Endometrial microvascular endothelial cells (primary cell): Measurements from ENCODE around the gene IL18R1. TPM values are rescaled to one million over a fixed set of nuclear protein-coding genes. Genes with fewer than 3 reads are reported as not detected.

Experiments
- in situ Hi-C: cut with HindIII; loops from 2 replicates; pipeline ENCODE4 v1.10.0; 2017; ENCODE audit warnings: low sequenced_read_pairs, low pct_unique_long_range_greater_than_20kb; ENCODE audit errors: inconsistent ontology term
- total RNA-seq: library from RNA; depleted of rRNA; stranded (reverse); fragments of >200 nt; gene quantifications from one replicate; pipeline ENCODE4 v1.2.3, GENCODE V29; 2015; ENCODE audit errors: inconsistent ontology term

The IL18R1 gene
- total RNA-seq, 1 donor from 2014 or later = 6.8 TPM

DNA sequence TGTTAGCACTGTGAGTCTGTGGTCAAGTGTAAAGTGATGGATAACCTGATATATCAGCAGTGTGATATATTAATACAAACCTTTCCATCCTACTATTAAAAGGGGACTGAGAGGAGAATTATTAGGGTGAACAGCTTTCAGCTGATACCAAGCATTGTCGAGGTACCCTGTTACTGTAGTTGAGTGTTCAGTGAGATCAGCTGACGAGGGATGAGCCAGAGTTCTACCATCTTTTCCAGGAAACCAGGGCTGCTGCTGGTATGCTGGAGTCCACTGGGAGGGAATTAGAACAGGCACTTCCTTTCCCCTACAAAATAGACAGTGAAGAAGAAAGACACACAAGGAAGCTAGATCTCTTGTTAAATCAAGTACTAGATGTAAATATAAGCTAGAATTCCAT, 67.8 kb downstream of the IL18R1 start:
- in situ Hi-C loops = no loop called here

DNA sequence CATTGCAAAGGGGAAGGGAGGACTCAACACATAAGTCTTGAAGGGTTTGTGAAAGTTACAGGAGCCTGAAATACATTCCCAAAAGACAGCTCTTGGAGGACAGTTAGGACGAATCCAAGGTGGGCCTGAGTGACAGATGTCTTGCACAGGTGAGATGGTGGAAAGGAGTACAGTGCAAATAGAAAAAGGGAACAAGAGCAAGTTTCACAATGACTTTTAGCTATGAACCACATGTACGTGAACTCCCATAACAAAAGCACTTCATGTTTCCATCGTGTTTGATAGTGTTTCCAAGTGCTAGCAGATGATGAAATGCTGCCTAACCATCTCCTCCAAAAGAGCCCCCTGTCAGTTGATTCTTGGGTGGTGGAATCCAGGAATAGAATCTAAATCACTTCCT, 69.2 kb downstream of the IL18R1 start:
- in situ Hi-C loops = no loop called here

DNA sequence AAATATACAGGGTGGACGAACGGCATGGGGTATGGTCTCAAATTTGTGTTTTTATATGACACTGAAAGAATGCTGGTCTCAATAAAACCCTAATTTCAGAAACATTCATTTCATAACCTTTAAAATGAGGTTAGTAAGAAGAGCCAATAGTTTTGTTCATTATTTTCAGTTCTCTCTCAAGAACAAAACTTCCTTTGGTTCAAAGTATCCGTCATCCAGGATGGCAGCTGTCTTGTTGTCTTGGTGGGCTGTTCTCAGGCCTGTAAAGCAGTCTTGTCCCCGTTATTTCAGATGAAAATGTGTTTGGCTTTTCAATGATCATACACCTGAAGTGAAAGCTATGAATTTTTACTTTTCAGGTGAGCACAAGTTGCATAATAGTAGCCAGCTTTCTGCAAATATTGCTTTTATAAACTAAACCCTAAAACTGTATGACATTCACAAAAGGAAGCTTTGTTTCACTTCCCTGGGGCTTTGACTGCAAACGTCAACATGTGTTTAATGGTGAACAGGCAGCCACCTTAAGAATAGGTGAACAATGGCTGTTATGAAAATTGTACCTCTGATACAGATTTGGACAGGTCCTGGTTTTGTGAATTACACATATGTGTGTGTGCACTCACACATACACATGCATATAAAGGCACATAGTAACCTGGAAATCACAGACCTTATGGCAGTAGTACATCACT, 70.0 kb downstream of the IL18R1 start:
- in situ Hi-C loops = no loop called here

DNA sequence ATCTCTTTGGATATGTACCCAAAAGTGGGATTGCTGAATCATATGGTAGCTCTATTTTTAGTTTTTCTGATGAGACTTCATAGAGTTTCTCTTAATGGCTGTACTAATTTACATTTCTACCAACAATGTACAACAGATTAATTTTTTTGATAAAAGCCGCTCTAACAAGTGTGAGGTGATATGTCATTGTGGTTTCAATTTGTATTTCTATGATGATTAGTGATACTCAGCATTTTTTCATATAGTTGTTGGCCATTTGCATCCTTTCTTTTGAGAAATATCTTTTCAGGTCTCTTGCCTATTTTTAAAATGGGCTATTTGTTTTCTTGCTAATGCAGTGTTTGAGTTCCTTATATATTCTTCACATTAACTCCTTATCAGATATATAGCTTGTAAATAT, 71.7 kb downstream of the IL18R1 start:
- in situ Hi-C loops = no loop called here

DNA sequence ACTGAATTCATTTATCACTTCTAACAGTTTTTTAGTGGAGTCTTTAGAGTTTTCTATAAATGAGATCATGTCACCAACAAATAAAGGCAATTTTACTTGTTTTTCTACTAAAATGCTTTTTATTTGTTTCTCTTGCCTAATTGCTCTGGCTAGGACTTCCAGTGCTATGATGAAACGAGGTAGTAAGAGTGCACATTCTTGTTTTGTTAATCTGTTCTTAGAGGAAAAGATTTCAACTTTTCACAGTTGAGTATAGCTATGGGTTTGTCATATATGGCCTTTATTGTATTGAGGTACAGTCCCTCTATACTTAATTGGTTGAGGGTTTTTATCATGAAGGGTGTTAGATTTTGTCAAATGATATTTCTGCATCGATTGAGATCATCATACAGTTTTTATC, 73.0 kb downstream of the IL18R1 start:
- in situ Hi-C loops = no loop called here

DNA sequence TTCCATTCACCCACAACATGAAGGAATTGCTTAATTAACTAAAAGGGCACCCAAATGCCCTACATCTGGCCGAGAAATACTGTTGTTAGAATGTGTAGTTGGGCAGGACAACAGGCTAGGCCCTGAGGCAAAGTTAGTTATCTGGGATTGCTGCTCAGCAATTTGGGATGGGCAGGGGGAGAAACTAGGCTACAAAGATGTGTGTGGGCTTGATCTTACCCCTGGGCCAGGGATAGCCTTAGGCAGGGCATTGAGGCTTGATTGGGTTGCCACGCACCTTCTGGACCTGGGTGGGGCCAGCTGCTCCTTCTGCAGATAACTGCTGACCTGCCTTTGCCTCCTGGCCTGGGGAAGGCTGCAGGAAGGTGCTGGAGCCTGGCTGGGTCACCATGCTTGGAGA, 76.8 kb downstream of the IL18R1 start:
- in situ Hi-C loops = no loop called here

DNA sequence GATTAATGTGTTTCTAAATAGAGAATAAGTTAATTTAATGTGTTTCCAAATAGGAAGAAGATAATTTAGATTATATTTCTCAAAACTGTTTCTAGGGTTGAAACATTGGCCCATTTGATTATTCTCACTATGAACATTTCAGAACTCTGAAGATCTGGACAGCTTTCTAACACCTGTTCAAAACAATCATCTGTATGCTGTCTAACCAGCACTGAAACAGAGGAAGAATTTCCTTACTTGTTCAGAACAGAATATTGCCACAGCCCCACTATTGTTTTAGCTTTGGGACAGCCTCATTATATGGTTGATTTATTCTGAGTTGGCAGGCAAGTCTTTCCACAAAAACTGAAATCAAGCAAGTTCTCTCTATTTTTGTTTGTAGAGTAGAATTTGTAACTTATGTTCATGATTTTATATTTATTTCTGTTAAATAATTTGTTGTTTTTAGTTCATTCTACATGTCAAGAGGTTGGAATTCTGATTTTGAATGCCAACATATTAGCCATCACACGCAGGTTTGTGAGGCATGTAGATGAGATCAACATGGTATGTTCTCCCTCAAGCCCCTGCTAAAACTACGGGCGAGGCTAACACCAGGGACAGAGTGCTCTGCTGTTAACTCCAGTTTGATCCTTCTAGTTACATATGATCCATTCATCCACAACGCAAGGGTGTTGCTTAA, 78.5 kb downstream of the IL18R1 start:
- in situ Hi-C loops = no loop called here

DNA sequence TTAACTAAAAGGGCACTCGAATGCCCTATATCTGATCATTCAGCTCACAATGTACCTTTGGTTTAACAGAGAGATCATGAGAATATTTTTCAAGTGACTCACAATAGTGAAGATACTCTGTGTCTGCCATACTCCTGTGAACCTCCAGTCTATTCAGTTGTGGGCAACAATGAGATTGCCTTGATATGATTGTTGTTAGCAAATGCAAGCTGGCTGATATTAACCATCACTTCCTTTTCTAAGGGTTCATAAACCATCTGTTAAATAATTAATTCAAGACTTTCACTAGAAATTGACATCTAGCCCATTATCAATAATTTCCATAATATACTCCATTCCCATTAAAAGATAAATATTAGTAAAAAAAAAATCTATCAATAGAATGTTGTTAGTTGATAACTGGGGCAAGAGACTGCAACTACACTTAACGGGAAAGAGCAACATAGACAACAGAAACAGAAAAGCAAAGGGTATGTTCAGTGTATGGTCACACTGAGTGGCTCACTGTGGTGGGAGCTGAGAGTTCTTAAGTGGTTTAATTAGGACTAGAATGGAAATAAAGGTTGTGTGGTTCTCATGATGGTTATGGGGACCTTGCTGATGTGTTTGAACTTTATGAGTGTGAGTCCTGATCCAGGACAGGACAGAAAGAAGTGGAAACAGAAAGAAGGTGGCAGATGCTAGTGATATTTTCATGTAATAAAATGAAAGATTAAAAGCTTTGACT, 79.2 kb downstream of the IL18R1 start:
- in situ Hi-C loops = no loop called here

DNA sequence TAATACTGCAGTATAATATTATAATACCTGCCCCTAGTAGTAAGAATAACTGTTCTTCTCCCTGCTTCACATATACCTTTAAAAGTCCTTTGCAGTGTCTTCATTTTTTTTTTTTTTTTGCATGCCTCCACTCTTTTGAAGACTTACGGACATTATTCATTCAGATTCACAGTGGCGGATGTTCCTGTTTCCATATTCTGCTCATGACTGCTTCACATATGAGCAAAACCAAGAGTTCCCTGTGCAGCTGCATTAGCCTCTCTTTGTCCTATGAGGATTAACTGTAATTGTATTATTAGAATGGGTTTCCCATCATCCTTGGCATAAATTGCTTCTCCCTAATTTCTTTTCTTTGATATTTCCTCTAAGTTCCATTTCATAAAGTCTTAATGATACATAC, 80.1 kb downstream of the IL18R1 start:
- in situ Hi-C loops = no loop called here

DNA sequence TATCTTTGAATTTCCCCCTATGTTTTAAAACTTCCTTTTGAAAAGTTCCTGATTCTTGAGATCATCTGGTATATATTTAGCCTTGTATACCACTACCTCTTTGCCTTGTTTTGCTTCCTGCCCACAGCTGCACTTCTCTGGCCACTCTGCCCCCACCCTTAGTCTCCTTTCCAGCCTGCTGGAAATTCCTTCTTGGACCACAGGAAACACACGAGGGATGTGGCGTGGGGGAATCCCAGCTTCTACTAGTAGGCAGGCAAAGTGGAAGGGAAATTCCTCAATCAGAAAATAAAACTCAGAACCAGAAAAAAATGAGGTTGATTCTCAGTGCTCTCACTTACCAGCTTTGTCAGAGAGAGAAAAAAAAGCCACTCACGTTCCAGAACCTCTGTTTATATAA, 80.7 kb downstream of the IL18R1 start:
- in situ Hi-C loops = no loop called here

DNA sequence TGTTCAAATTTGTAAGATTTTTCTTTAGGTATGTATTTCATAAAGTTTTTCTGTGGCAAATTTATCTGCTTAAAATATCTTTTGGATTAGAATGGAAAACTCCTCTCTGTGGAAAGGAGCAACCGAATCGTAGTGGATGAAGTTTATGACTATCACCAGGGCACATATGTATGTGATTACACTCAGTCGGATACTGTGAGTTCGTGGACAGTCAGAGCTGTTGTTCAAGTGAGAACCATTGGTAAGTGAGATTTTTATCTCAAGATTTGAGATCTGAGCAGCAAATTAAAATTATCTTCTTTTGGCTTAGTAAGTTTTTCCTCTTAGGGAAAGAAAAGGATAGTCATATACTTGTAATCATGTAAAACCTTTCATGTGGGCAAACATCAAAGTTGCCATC, 81.5 kb downstream of the IL18R1 start:
- in situ Hi-C loops = no loop called here

DNA sequence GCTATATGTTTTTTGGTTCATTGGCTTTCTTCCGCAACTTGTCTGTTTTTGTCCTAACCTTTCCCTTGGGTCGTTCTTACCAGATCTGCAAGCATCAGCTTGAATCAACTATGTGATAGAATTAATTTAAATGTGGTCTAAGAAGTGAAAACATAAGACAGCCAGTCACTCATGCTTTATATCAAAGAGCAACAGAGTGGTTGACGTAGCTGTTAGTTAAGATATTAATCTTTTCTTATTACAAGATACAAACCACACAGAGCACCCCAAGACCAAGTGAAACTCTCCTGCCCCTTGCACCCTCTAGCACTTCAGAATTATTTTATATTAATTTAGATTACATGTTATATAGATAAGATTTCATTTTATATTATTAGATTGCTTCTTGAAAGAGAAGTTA, 82.5 kb downstream of the IL18R1 start:
- in situ Hi-C loops = no loop called here

DNA sequence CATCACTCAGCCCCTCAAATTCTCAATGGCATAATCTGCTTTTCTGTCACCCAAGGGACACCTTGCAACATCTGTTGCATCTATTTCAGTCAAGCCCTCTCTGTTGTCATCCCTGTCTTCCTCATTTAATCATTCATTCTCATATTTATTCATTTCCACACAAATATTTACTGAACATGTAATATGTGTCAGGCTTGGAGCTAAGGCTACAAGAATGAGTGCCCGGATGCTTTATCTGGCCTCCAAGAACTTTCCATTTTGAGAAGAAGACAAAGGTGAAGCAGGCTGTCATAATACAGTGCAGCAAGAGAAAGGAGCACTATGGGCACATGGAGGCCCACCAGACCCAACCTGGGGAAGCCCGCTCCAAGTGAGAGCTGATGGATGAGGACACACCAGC, 83.0 kb downstream of the IL18R1 start:
- in situ Hi-C loops = no loop called here

DNA sequence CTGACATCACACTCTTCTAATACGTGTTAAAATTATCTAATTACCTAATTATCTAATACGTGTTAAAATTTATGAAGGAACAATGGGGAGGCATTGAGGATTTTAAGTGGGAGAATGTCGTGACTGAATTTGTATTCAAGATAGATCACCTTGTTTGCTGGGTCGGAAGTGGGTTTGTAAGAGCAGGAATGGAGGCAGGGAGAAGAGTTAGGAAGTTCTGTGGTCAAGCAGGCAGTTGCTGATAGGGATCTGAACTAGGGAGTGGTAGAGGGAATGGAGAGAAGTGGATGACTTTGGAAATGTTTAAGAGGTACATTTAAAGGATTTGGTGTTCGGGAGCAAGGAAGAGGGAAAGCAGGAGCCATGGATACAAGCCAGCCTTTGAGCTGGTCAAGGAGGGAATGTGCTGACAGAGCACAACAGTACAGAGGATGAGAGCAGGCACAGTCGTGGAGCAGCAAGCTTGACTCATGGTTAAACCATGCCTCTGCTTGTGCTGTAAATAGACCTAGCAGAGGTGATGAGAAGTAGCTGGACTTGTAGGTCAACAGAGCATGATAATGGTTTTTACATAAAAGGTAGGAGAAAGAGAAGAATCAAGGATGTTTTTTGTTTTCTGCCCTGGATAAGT, 83.6 kb downstream of the IL18R1 start:
- in situ Hi-C loops = no loop called here

DNA sequence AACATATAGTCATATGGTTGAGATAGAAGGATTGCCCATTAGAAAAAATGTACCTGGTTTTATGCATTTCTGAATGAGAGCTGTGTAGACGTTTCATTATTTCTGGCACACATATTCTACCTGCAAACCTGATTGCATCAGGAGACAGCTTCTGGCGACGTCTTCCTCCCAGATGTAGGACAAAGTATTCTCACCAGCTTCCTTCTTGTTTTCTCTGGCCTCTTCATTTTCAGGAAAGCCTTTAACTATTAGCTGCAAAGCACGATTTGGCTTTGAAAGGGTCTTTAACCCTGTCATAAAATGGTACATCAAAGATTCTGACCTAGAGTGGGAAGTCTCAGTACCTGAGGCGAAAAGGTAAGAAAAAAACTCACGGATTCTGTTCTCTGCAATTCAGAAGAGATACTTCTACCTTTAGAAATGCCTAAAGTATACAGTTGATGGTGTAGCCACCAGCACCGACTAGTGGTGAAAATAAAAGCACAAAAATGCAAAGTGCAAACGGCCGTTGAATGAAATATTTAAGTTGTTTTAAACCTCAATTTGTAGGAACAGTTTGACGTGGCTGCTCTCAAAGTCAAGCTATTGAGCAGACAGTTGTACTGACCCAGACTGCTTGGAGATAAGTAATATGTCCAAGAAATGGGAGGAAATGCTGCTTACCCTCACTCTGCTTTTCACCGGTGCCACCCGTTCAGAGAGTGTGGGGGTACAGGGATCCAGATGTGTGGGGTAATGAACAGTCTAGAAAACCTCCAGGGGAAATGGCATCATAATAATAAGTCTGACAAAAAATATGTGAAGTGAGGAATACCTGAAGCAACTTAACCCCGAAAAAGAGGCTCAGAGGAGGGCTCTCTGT, 87.6 kb downstream of the IL18R1 start:
- in situ Hi-C loops = no loop called here

DNA sequence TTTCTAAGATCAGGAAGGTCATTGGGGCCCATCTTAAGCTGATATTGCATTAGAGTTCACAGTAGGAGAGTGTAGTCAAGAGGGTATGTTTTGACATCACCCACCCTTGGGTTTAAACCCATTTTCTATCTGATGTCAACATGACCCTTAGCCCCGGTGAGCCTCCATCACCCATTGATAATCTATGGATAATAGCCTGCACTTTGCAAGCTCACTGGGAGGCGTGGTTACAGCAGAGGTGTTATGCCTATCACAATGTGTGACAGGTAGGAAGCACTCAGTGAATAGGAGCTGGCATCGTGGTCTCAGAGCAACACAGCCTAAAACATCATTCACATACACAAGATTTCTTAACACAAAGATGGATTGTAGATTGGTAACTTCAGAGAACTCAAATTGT, 88.6 kb downstream of the IL18R1 start:
- in situ Hi-C loops = no loop called here

DNA sequence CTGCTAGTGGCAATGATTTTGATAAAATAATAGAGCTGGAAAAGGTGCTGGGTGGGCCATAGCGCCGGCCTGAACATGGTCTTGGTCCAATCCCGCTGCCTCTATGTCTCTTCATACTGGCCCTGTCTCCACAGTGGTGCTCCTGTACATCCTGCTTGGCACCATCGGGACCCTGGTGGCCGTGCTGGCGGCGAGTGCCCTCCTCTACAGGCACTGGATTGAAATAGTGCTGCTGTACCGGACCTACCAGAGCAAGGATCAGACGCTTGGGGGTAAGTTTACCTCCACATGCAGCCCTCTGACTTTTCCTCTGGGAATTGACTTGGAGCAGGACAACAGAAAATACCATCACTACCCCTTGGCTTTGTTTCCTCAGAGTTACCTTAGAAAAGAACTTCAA, 91.3 kb downstream of the IL18R1 start:
- in situ Hi-C loops = no loop called here
